Esophagus squamous epithelium (tissue), 5 donors: Measurements from ENCODE around the gene ZNF283. TPM values are rescaled to one million over a fixed set of nuclear protein-coding genes. Genes with fewer than 3 reads are reported as not detected.
"Not testable (repeated sequence)": the region's sequence is repeated elsewhere in the genome, so short reads cannot be mapped to it uniquely, and the experiment has no call there.

Experiments used
- DNase-seq: peaks from one replicate; lab custom pipeline; 2025; lab: John Stamatoyannopoulos, UW
- H3K27ac ChIP-seq, 4 donors: fragments of 200-600 bp; sonication (generic); one replicate each; pipeline ENCODE4 v1.5.1; 2016 to 2019; ENCODE audit warnings: mild to moderate bottlenecking in 1 of 4
- H3K27me3 ChIP-seq, 4 donors: fragments of 200-600 bp; sonication (generic); 1 replicate in 3 of 4; 2 replicates in 1 of 4; pipeline versions ENCODE4 v1.5.1 to v1.6.0; 2017 to 2021; ENCODE audit warnings: antibody characterized with exemption in 1 of 4
- H3K36me3 ChIP-seq, 3 donors: fragments of 200-600 bp; sonication (generic); one replicate each; pipeline ENCODE4 v1.5.1; 2016 to 2019
- H3K4me1 ChIP-seq, 3 donors: fragments of 200-600 bp; sonication (generic); one replicate each; pipeline ENCODE4 v1.5.1; 2017 to 2019
- H3K4me3 ChIP-seq, 4 donors: fragments of 200-600 bp; sonication (generic); 1 replicate in 3 of 4; 2 replicates in 1 of 4; pipeline ENCODE4 v1.5.1; 2016 to 2019; ENCODE audit warnings: mild to moderate bottlenecking in 2 of 4, moderate library complexity in 1 of 4
- H3K9me3 ChIP-seq, 3 donors: fragments of 200-600 bp; sonication (generic); one replicate each; pipeline ENCODE4 v1.5.1; 2016 to 2019
- POLR2A ChIP-seq, 4 donors: fragments of 450-650 bp; IDR thresholded peaks; one replicate each; pipeline ENCODE4 v1.6.1; 2017; ENCODE audit warnings: antibody characterized with exemption in 4 of 4, mild to moderate bottlenecking in 4 of 4, moderate library complexity in 3 of 4
- WGBS, 2 donors: methylation state at CpG; one replicate each; pipeline ENCODE4 v1.1.5; 2018; 5-methylcytosine and 5-hydroxymethylcytosine counted together
- intact Hi-C: fragments of 100-400 bp; cut with DNase I; formaldehyde crosslinking; loops from one replicate; pipeline ENCODE4 v1.15.0; 2022
- total RNA-seq, 4 donors: library from RNA; depleted of rRNA; stranded (reverse); fragments of >200 nt; gene quantifications; one replicate each; pipeline ENCODE4 v1.1.0, GENCODE V29; 2016
- TF ChIP-seq, protein P1 (sequence below), 6 experiments: fragments of 450-650 bp in 4 of 6; fragments of 200-600 bp in 2 of 6; sonication (generic) in 2 of 6; IDR thresholded peaks; one replicate each; pipeline ENCODE4 v1.5.1; 2016 to 2019; ENCODE audit warnings: antibody characterized with exemption in 6 of 6, mild to moderate bottlenecking in 4 of 6, moderate library complexity in 4 of 6
- donor health status: DM: yes; HTN: yes; CAD: no.

Gene ZNF283
- total RNA-seq, 4 donors from 2014 or later, result 1.5 to 19.1 (median 6.5) TPM

DNA sequence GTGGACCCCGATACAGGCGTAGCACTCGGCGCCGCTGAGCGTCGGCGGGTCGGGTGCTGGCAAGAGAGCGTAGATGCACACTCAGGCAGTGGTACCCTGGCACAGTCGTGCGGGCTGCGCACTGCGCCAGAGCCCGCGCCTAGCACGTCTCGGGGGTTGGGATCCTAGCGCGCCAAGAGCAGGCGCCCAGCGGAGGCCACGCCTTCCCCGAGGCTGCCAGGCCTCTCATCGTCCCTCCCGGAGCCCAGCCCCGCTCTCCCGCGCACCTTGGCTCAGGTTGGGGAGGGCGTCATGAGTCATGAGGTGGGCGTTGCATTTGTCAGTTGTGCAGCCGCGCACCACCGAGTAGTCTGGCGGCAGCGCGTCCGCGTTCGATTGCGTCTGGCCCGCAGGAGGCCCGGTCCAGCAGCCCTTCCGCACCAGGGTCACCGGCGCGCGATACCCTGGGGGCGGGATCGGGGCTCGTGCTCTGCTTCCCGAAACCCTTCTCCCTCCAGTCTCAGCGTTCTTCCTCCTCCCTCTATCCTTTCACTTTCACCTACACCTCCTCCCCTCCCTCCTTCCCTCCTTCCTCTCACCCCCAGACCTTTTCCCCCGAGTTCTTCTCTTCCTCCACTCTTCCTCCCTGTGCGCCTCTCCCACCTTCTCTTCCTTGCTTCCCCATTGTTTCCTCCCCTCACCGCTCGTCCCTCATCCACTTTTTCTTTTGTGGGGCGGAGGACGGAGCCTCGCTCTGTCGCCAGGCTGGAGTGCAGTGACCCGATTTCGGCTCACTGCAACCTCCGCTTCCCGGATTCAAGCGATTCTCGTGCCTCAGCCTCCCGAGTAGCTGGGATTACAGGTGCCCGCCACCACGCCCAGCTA, 28.3 kb upstream of the ZNF283 start:
- H3K27ac ChIP-seq, result peak overlapping the region; percentile 66 to 80 (median 80)
- H3K27me3 ChIP-seq, result peaks cover 0 to 40% (median 0%) of the 10 kb centered on the region in 4 donors
- H3K9me3 ChIP-seq, result no peaks in the 10 kb centered on the region
- no peaks in the 10 kb centered on the region for H3K36me3 ChIP-seq
- peaks cover 11 to 22% (median 13%) of the 10 kb centered on the region in 3 donors for H3K4me1 ChIP-seq
- no peak for DNase-seq
- 12 to 19% methylated on average over 37 to 38 of the region's 70 CpGs for WGBS, 2 donors
- TF ChIP-seq, protein P1, sequence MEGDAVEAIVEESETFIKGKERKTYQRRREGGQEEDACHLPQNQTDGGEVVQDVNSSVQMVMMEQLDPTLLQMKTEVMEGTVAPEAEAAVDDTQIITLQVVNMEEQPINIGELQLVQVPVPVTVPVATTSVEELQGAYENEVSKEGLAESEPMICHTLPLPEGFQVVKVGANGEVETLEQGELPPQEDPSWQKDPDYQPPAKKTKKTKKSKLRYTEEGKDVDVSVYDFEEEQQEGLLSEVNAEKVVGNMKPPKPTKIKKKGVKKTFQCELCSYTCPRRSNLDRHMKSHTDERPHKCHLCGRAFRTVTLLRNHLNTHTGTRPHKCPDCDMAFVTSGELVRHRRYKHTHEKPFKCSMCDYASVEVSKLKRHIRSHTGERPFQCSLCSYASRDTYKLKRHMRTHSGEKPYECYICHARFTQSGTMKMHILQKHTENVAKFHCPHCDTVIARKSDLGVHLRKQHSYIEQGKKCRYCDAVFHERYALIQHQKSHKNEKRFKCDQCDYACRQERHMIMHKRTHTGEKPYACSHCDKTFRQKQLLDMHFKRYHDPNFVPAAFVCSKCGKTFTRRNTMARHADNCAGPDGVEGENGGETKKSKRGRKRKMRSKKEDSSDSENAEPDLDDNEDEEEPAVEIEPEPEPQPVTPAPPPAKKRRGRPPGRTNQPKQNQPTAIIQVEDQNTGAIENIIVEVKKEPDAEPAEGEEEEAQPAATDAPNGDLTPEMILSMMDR (IDR thresholded peaks at IDR 0.05), result no peak
- peak in 2 of 4 donors; percentile 50 to 82 for TF ChIP-seq POLR2A (IDR thresholded peaks at IDR 0.05)
- intact Hi-C loops, result no loop called here
- peak overlapping the region; percentile 42 to 77 (median 58) for H3K4me3 ChIP-seq

DNA sequence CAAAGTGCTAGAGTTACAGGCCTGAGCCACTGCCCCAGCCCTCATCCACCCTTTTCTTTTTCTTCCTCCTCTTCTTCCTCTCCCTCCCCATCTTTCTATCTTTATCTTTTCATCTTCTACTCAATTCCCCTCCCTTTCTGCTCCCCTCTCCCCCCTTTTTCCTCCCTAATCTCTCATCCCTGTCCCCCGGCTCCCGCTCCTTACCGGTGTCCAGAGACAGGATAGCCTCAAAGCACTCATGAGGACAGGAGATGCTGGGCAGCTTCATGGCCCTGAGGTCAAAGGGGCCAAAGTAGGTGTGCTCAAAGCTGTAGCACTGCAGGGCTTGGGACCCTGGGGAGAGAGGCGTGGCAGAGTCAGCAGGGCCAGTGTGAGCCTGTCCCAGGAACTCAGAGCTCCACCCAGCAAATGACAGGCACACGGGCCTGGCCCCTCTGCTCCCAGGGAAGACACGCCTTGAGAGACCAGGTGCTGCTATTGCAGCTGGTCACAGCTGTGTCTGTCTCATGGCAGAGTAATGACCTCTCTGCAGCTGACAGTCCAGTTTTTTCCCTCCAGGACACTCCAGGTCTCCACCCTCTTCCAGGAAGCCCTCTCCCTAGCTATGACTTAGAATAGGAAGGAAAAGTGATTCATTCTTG, 27.5 kb upstream of the ZNF283 start:
- Histone ChIP-seq H3K27ac (peak overlapping the region; percentile 66 to 80 (median 80)), H3K4me3 (peak overlapping the region in 3 of 4 donors; percentile 42 to 77 (median 57)), H3K4me1 (peaks cover 11 to 22% (median 13%) of the 10 kb centered on the region in 3 donors), H3K27me3 (peaks cover 0 to 37% (median 0%) of the 10 kb centered on the region in 4 donors), H3K9me3 (no peaks in the 10 kb centered on the region), H3K36me3 (no peaks in the 10 kb centered on the region)
- TF ChIP-seq, protein P1 (IDR thresholded peaks at IDR 0.05), result no peak
- TF ChIP-seq POLR2A (IDR thresholded peaks at IDR 0.05), result no peak
- DNase-seq, result no peak
- 27 to 33% methylated on average over 1 to 5 of the region's 6 CpGs for WGBS, 2 donors
- intact Hi-C loops, result no loop called here

DNA sequence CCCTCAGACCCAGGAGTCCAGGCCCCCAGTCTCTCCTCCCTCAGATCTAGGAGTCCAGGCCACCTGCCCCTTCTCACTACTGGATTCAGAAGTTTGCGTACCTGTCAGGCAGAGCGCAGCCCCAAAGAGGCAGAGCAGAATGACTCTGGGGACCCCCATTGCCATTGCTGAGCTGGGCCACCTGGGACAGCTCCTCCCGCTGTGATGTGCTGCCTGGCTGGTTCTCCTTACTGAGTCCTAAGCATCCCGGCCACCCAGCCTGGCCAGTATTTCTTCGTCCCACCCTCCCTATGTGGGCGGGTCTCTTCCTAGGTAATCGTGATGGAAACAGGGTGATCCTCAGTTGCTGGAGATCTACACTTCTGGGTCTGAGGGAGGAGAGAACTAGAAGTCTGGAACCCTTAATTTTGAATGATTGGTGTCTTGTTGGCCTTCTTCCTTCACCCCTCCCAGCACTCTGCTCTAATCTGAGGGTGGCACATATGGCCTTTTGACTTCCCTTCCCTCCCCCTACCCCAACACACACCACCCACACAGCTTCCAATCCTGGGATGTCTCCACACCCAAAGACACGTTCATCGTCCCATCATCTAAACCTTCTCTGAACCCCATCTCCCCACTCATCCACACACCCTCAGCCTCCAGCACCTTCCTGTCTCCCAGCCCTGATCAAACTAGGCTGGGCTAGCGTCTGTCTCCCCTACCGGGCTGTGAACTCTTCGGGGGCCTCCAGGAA, 24.7 kb upstream of the ZNF283 start, which contains the start of gene LYPD5:
Gene LYPD5 (minus strand): TSS at position 232 of the 736 bp plus-strand sequence. CDS start 67 bp downstream, at position 165.
- no peak for DNase-seq
- H3K4me1 ChIP-seq, result peaks cover 11 to 22% (median 13%) of the 10 kb centered on the region in 3 donors
- TF ChIP-seq, protein P1 (IDR thresholded peaks at IDR 0.05), result no peak
- no peak for TF ChIP-seq POLR2A (IDR thresholded peaks at IDR 0.05)
- H3K4me3 ChIP-seq, result no peak within 1 kb of the TSS
- intact Hi-C loops, result no loop called here
- H3K9me3 ChIP-seq, result no peaks in the 10 kb centered on the region
- no peak within 1 kb of the TSS for H3K27ac ChIP-seq
- H3K36me3 ChIP-seq, result no peaks in the 10 kb centered on the region
- WGBS, 2 donors, result 48 to 79% methylated on average over 10 to 11 of the region's 12 CpGs
- peaks cover 0 to 14% (median 0%) of the 10 kb centered on the region in 4 donors for H3K27me3 ChIP-seq

DNA sequence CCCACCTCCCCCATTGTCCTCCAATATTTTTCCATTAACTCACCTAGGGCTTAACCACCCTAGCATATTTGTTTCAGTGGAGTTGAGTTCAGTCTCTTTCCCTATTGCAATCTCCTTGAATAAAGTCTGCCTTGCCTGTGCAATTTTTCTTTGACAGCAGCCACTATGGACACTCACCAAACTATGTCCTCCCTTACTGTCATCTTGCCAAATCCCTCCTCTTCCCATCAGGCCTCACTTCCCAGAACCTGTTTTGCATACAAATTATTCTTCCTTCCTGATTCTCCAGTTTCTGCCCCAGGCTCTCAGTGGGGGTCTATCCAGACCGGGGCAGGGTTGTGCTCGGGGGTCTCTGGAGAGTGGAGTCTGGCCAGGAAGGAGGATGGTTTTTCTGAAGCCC, 22.7 kb upstream of the ZNF283 start:
- no peak for TF ChIP-seq POLR2A (IDR thresholded peaks at IDR 0.05)
- TF ChIP-seq, protein P1 (IDR thresholded peaks at IDR 0.05), result no peak
- Histone ChIP-seq H3K27me3 (peaks cover 0 to 3% (median 0%) of the 10 kb centered on the region in 4 donors), H3K4me3 (peak overlapping the region in 2 of 4 donors; percentile 6 to 28), H3K9me3 (no peaks in the 10 kb centered on the region), H3K36me3 (no peaks in the 10 kb centered on the region), H3K4me1 (peaks cover 3 to 8% (median 6%) of the 10 kb centered on the region in 3 donors), H3K27ac (no peak overlapping the region)
- 56% methylated on average over 2 of the region's 2 CpGs; no CpG with 5 or more reads in 1 of the 2 donors for WGBS, 2 donors
- intact Hi-C loops, result no loop called here
- no peak for DNase-seq

DNA sequence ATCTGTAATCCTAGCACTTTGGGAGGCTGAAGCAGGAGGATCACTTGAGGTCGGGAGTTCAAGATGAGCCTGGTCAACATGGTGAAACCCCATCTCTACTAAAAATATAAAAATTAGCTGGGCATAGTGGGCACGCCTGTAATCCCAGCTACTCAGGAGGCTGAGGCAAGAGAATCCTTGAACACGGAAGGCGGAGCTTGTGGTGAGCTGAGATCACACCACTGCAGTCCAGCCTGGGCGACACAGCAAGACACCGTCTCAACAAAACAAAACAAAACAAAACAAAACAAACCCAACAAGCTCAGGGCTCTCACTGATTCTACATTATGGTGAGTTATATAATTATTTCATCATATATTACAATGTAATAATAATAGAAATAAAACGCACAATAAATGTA, 20.7 kb upstream of the ZNF283 start:
- intact Hi-C loops, H3K36me3 ChIP-seq, H3K27ac ChIP-seq, DNase-seq, H3K9me3 ChIP-seq, H3K27me3 ChIP-seq, H3K4me1 ChIP-seq, H3K4me3 ChIP-seq: not testable (repeated sequence)
- WGBS, 2 donors, result 83% methylated on average over 7 of the region's 7 CpGs
